ACC112 (cell line): ENCODE measurements around the gene CTSD.

ENCODE experiments used
- H2AFZ ChIP-seq: fragments of 200-600 bp; sonication (generic); one replicate; pipeline ENCODE4 v1.6.0; 2017; ENCODE audit warnings: antibody characterized with exemption, low read length; ENCODE audit not compliant: unreplicated experiment
- H3K27ac ChIP-seq: fragments of 200-600 bp; sonication (generic); 2 replicates; pipeline ENCODE4 v1.5.1; 2014; ENCODE audit warnings: low read depth, mild to moderate bottlenecking, antibody characterized with exemption, low read length, moderate library complexity
- H3K27me3 ChIP-seq: fragments of 200-600 bp; sonication (generic); 2 replicates; pipeline ENCODE4 v1.6.1; 2014; ENCODE audit warnings: mild to moderate bottlenecking, antibody characterized with exemption, low read length, moderate library complexity, mixed read lengths; ENCODE audit not compliant: insufficient read depth
- H3K36me3 ChIP-seq: fragments of 200-600 bp; sonication (generic); 2 replicates; pipeline ENCODE4 v1.6.1; 2016; ENCODE audit warnings: mild to moderate bottlenecking, antibody characterized with exemption, low read length, moderate library complexity, mixed read lengths; ENCODE audit not compliant: insufficient read depth
- H3K4me1 ChIP-seq: fragments of 200-600 bp; sonication (generic); one replicate; pipeline ENCODE4 v1.6.1; 2016; ENCODE audit warnings: low read length, mixed read lengths; ENCODE audit not compliant: insufficient read depth, unreplicated experiment, control insufficient read depth
- H3K4me3 ChIP-seq: fragments of 200-600 bp; sonication (generic); 2 replicates; pipeline ENCODE4 v1.5.1; 2014; ENCODE audit warnings: mild to moderate bottlenecking, low read depth, low read length
- H3K79me2 ChIP-seq: fragments of 200-600 bp; sonication (generic); one replicate; pipeline ENCODE4 v1.6.0; 2016; ENCODE audit warnings: low read length; ENCODE audit not compliant: control insufficient read depth, unreplicated experiment, insufficient read depth

Gene CTSD

DNA sequence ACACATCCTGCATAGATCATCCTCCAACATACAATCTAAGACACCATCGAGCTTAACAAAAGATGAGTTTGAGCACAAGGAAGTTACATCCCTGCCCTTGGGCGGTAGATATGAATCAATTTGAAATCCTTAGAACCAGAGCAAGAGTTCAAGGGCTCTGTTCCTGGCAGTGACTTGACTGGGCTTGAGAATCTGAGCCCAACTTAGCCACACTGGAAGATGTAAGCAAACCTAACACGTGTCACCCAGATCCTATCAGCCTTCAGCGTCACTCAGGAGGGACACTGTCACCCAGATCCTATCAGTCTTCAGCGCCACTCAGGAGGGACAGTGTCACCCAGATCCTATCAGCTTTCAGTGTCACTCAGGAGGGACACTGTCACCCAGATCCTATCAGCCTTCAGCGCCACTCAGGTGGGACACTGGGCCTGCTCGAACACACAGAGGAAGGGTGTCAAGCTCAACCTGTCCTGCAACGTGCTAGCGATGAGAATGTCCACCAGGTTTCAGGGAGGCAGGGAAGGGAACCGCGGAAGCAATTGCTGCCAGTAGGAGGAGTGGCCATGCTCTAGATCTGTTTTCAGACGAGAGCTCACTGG lies 32.8 kb upstream of the CTSD start:
- peaks cover 9% of the 10 kb centered on the region for H3K4me1 ChIP-seq
- H2AFZ ChIP-seq: no peak overlapping the region
- no peak overlapping the region for H3K27ac ChIP-seq
- H3K27me3 ChIP-seq: no peaks in the 10 kb centered on the region
- H3K36me3 ChIP-seq: no peaks in the 10 kb centered on the region
- H3K4me3 ChIP-seq: no peak overlapping the region
- H3K79me2 ChIP-seq: no peaks in the 10 kb centered on the region

DNA sequence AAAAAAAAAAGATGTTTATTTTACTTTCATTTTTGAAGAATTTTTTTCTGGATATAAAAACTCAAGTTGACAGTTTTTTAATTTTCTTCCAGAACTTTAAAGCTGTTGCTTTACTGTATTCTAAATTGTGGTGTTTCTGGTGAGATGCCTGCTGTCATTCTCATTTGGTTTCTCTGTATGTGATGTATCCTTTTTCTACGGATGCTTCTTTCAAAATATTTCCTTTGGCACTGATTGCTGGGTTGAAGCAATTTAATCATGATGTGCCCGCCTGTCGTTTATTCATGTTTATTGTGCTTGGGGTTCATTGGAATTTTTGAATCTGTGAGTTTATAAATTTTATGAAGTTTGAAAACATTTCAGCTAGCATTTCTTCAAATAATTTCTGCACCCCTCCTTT lies 29.4 kb upstream of the CTSD start:
- Histone ChIP-seq H3K27me3 (no peaks in the 10 kb centered on the region), H3K79me2 (no peaks in the 10 kb centered on the region), H3K27ac (no peak overlapping the region), H3K36me3 (no peaks in the 10 kb centered on the region), H2AFZ (peak overlapping the region; percentile 71), H3K4me3 (peak overlapping the region; percentile 59), H3K4me1 (peaks cover 9% of the 10 kb centered on the region)

DNA sequence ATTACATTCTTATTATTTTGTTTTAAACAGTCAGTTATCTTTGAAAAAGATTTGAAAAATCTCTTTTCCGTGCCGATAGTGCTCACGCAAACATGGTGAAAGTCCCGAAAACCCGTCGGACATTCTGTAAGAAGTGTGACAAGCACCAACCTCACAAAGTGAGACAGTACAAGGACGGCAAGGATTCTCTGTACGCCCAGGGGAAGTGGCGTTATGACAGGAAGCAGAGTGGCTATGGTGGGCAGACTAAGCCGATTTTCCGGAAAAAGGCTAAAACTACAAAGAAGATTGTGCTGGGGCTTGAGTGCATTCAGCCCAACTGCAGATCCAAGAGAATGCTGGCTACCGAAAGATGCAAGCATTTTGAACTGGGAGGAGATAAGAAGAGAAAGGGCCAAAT lies 28.7 kb upstream of the CTSD start:
- no peak overlapping the region for H3K27ac ChIP-seq
- no peaks in the 10 kb centered on the region for H3K36me3 ChIP-seq
- no peaks in the 10 kb centered on the region for H3K79me2 ChIP-seq
- H3K4me3 ChIP-seq: no peak overlapping the region
- no peaks in the 10 kb centered on the region for H3K27me3 ChIP-seq
- no peak overlapping the region for H2AFZ ChIP-seq
- H3K4me1 ChIP-seq: peaks cover 9% of the 10 kb centered on the region

DNA sequence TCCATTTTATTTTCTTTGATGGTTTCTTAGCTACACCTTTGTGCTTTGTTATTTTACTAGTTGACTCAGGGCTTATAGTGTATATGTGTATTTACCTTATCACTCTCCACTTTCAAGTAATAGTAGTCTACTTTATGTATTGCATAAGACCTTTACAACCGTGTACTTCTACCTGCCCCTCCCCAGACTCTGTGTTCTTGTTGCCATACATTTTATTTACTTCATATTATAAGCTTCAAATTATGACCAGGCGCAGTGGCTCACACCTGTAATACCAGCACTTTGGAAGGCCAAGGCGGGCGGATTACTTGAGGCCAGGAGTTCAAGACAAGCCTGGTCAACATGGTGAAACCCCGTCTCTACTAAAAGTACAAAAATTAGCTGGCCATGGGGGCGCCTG lies 28.2 kb upstream of the CTSD start:
- Histone ChIP-seq H2AFZ (no peak overlapping the region), H3K27me3 (no peaks in the 10 kb centered on the region), H3K4me3 (no peak overlapping the region), H3K27ac (no peak overlapping the region), H3K79me2 (no peaks in the 10 kb centered on the region), H3K36me3 (no peaks in the 10 kb centered on the region), H3K4me1 (peaks cover 9% of the 10 kb centered on the region)

DNA sequence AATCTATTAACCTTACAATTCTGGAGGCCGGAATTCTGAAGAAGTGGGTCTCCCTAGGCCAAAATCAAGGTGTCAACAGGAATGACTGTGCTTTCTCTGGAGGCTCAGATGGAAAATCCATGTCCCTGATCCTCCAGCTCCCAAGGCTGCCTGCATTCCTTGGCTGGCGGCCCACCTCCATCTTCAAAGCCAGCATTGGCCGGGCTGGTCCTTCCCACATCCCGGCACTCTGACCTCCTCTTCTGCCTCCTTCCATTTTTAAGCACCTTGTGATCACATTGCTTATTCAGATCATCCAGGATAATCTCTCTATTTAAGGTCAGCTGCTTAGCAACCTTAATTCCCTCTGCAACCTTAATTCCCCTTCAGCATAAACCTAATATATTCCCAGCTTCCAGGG lies 22.7 kb upstream of the CTSD start:
- no peak overlapping the region for H3K4me3 ChIP-seq
- H3K27me3 ChIP-seq: no peaks in the 10 kb centered on the region
- H3K4me1 ChIP-seq: peaks cover 3% of the 10 kb centered on the region
- no peak overlapping the region for H3K27ac ChIP-seq
- H3K79me2 ChIP-seq: no peaks in the 10 kb centered on the region
- no peak overlapping the region for H2AFZ ChIP-seq
- H3K36me3 ChIP-seq: no peaks in the 10 kb centered on the region

DNA sequence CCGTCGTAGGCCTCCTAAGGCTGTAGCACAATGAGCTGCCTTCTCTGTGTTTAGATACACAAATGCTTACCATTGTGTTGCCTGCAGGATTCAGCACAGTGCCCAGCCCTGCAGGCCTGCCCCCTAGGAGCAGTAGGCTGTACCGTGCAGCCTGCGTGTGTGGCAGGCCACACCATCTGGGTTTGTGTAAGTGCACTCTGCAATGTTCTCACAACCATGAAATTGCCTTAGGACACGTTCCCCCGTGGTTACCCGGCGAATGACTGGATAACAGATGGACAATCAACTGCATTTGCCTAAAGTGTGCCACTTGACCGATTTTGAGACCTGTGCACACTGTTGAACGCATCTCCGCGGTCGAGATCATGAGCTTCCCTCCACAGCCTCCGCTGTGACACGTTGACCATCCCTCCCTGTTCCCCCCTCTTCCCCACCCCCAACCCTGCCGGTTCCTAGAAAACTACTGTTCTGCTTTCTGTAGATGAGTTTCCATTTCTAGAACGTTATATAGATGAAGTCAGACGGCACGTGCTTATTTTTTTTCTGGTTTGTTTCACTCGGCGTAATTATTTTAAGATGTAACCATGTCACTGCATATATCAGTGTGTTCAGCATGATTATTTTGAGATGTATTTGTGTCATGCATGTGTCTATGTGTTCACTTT lies 22.2 kb upstream of the CTSD start:
- Histone ChIP-seq H3K79me2 (no peaks in the 10 kb centered on the region), H3K4me3 (no peak overlapping the region), H2AFZ (no peak overlapping the region), H3K27ac (no peak overlapping the region), H3K36me3 (no peaks in the 10 kb centered on the region), H3K27me3 (no peaks in the 10 kb centered on the region), H3K4me1 (peaks cover 3% of the 10 kb centered on the region)

DNA sequence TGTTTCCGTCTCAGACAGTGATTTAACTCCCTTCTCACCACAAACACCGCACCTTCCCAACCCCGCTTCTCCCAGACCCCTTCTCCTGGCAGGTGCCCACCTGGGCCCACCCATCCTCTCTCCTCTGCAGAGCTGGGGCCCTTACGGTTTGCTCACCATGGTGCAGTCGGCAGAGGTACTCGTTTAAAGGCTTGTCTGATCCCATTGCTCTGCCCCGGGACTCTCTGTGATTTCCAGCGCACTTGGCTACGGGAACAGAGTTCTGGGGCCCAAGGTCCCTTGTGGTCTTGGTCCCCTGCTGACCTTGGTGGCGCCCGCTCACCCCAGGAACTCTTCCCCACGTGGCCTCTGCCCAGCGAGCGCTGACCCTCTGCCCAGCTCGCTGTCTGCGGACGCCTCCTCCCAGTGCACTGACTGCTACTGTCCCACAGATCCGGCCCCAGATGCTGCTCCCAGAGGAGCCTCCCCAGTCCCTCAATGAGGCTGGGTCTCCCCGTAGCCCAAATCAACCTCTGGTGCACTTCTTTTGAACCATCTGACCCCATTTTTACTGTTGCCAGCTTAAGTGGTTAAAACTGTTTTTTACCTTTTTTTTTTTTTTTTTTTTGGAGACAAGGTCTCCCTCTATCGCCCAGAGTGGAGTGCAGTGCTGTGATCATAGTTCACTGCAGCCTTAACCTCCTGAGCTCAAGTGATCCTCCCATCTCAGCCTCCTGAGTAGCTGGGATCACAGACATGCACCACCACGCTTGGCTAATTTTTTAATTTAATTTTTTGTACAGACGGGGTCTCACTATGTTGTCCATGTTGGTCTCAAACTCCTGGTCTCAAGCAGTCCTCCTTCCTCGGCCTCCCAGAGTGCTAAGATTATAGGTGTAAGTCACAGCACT lies 21.3 kb upstream of the CTSD start:
- Histone ChIP-seq H3K4me1 (peaks cover 3% of the 10 kb centered on the region), H3K27me3 (no peaks in the 10 kb centered on the region), H3K27ac (no peak overlapping the region), H2AFZ (no peak overlapping the region), H3K79me2 (no peaks in the 10 kb centered on the region), H3K36me3 (no peaks in the 10 kb centered on the region), H3K4me3 (no peak overlapping the region)

DNA sequence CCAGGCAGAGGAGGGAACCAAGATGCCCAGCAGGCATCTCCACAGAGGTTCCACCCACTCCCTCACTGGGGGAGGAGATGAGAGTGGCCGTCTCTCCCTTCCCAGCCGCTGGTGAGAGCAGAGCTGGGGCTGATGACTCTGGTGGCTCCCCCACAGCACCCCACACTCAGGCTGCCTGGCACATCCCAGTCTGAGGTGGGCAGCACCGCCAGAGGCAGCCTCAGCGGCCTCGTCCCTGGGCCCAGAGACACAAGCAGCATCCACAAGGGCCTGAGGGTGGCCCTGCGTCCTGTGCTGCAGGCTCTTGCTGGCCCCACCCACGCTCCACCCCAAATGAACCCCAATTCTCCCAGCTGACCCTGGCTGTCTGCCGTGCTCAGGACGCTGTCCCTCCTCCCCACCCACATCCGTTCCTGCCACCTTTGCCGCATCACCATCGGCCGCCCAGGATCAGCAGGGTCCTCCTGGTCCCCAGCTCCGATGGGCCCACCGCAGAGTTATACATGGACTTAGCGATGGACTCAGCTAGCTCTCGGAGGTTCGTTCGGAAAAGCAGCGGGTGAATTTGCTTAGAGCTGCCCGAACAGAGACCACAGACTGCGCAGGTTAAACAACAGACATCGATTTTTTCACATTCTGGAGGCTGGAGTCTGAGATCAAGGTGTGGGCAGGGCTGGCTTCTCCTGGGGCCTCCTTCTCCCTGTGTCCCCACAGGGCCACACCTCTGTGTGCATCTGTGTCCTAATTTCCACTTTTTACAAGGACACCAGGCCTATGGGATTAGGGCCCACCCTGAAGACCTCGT lies 20.2 kb upstream of the CTSD start:
- Histone ChIP-seq H3K36me3 (no peaks in the 10 kb centered on the region), H3K27ac (no peak overlapping the region), H3K79me2 (no peaks in the 10 kb centered on the region), H3K27me3 (no peaks in the 10 kb centered on the region), H3K4me3 (no peak overlapping the region), H3K4me1 (peaks cover 3% of the 10 kb centered on the region), H2AFZ (no peak overlapping the region)

DNA sequence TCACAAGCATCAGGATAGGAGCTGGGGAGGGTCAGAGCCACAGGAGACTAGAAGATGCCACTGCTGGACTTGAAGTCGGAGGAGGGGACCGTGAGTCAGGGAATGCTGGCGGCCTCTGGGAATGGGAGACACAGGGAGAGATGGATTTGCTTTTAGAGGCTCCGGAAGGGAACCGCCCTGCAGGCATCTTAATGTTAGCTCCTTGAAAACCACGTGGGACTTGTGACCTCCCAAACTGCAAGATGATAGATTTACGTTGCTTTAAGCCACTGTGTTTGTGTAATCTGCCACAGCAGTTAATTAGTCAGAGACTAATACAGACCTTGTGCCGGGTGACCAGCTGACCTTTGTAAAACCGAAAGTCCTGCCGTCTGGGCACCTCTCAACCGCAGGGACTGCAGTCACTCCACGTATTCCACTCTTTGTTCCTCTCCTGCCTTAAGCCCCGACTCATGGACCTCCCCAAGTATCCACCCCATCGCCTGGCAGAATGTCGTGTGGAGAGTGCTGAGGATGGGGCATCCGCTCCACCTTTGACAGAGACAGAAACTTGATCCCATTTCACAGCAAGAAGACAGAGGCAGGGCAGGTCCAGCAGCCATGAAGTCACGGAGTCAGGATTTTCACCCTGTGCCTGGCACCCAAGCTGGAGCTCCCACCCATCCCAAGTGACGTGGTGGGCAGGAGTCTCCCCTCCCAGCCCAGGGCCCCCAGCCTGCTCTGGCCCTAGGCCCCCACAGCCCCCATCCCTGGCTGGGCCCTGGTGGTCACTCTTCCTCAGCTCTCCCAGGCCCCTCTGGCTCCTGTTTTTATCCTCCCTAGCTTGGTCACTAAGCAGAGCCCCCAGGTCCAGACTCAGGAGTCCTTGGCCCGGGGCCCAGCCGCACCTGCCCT lies 19.4 kb upstream of the CTSD start:
- no peak overlapping the region for H3K27ac ChIP-seq
- no peak overlapping the region for H3K4me3 ChIP-seq
- no peaks in the 10 kb centered on the region for H3K36me3 ChIP-seq
- H3K27me3 ChIP-seq: no peaks in the 10 kb centered on the region
- no peak overlapping the region for H2AFZ ChIP-seq
- no peaks in the 10 kb centered on the region for H3K79me2 ChIP-seq
- peaks cover 3% of the 10 kb centered on the region for H3K4me1 ChIP-seq
